HG03045 (cell line): ENCODE results near the gene NKX1-1.
"Not testable (repeated sequence)": the region's sequence is repeated elsewhere in the genome, so short reads cannot be mapped to it uniquely, and the experiment has no call there.

ENCODE experiments used
- ATAC-seq: cut with Tn5 transposase; IDR thresholded peaks from one replicate; pipeline ENCODE4 v1.9.1; 2021; ENCODE audit warnings: mild to moderate bottlenecking, moderate library complexity; ENCODE audit not compliant: unreplicated experiment

NKX1-1 gene

DNA sequence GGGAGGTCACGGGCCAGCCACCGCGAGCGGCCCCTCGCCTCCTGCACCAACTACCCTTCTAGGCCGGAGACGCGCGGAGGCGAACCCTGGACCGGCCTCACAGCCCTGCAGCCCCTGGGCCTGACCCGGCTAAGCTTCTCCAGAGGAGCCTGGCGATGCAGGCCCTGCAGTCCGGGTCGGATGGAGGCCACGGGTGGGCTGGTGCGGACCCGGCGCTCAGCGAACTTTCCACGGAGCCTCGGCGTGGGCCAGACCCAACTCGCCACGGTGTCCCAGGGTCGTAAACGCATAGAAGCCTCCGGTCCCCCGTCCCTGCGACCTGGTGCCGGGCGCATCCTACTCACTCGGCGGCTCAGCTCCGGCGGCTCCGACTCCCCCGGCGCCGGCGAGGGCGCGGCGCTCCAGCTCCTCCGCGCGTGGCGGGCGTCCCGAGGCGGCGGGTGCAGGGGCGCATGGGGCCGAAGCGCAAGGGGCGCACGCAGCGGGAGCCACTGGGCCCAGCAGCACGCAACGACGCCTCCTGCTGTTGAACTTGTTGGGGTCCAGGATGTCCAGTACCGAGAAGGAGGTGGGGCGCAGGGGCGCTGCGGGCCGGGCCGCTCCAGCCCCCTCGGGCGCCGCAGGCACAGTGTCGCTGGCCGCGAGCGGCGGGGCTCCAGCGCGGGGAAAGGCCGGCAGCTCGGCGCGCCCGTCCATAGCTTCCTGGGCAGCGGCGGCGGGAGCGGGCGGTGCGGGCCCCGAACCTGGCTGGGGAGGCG, 427 bp downstream of the NKX1-1 start:
- no peak for ATAC-seq

DNA sequence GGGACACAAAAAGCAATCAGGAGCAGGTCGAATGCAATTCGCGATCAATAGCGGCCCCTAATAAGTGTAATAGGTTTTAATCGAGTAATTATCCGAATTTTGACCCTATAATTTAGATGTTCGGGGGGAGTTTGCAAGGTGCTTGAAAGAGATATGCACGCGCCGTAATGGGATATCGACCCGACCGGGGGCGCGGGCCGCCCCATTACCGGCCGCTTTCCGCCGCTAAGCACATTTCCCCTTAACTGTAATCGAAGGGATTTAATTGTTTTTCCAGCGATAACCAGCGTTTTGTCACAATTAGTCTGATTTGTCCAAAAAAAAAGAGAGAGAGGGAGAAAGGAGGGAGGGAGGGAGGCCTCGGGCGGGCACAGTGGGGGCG, 997 bp downstream of the NKX1-1 start:
- ATAC-seq, result no peak

DNA sequence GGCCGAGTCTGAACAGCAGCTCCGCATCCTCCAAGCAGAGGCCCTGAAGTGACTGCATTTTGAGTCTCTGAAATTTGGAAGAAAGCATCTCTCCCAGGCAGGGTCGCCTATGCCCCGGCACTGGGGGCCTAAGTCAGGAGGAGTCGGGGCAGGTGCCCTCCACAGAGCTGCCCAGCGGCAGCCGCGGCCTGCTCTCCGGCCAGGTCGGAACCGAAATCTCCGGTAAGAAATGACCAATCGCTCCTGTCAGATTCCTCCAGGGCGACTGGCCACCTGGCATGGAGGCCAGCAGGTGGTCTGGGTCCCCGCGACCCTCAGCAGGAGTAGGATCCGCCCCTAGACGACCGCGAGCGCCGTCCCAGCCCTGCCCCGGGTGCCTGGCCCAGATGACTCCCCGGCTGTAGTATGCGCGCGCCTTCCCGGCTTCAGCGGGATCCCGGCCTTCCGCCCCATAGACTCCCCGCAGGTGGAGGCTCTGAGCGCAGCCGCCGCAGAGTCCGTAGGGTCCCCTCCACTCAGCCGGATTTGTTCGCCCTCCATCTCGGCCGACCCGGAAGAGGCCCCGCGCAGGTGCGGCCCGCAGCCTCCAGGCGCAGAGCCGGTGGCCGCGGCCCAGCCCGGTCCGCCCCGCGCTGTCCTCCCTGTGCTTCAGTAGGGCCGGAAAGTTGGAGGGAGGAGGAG, 1.5 kb downstream of the NKX1-1 start:
- ATAC-seq, result no peak

DNA sequence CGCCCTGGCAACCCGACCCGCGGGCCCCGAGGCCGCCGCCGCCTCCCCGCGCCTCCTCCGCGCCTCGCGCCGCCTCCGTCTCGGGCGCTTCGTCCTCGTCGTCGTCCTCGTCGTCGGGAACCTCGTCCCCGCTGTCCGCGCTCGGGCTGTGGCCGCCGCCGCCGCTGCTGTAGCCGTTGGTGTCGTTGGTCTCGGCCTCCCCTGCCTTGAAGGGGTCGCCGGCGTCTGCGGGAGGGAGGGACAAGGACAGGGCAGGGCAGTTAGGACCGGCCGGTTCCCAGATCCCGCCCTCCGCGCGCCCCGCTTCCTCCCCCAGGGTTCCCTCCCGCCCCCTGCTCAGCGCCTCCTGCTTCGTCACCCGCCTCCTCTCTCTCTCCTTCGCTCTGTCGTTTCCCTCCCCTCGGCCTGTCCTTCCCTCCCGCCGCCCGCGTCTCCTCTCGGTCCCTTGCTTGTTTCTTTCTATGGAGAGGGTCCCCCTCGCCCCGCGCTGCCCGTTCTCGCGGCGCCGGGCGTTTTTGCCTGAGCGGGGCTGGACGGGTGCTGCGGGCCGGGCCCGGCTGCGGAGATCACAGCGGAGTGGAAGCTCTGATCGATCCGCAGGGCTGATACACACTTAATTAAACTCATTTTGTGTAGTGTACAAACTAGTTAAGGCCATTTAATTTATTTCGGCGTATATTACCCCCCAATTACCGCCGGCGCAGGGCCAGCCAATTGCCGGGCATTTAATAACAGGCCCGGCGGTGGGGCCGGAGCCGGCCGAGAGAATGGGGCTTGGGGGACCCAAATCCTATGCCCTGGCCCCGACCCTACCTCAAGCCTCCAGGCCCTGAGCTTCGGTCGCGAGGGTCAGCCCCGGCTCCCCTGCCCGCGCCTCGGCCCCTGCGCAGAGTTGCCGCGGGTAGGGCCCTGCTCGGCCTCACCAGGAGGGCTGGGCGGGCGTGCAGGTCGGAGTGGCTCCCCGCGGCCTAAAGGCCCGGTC, 2.4 kb downstream of the NKX1-1 start:
- no peak for ATAC-seq

DNA sequence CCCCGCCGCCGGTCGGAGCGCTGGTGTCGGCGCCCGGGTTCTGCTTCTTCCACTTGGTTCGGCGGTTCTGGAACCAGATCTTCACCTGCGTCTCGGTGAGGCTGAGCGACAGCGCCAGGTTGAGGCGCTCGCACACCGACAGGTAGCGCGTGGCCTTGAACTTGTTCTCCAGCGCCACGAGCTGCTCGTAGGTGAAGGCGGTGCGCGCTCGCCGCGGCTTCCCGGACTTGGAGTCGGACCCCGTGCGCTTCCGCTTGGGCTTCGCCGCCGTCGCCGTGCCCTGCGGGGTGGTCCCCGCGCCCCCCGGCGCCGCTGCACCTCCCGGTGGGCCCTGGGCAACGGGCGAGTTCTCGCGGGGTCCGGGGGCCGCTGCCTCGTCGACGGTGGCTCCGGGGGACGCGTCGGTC, 3.1 kb downstream of the NKX1-1 start:
- no peak for ATAC-seq

DNA sequence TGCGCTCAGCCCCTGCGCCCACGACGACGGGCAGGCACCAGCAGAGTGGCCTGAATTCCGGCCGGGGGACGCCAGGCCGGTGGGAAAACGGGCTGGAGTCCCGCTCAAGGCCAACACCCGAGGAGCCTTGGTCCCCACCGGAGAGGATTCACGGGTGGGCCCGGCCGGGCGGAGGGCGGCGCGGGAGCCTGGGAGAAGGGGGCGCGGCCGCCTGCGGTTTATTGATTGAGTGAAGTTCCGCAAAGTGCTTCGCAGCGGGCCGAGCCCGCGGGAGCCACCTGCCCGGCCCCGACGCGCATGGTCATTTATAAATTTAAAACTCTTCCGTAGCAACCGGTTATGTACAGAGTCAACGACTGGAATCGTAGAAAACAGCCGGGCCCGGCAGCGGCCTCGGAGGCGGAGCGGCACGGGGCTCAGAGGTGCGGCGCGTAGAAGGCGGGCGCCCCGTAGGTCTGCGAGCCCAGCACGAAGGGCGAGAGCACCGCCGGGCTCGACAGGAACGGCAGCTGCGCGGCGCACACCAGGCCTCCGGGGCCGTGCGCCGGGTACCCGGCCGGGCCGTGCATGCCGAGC, 3.6 kb downstream of the NKX1-1 start:
- no peak for ATAC-seq

DNA sequence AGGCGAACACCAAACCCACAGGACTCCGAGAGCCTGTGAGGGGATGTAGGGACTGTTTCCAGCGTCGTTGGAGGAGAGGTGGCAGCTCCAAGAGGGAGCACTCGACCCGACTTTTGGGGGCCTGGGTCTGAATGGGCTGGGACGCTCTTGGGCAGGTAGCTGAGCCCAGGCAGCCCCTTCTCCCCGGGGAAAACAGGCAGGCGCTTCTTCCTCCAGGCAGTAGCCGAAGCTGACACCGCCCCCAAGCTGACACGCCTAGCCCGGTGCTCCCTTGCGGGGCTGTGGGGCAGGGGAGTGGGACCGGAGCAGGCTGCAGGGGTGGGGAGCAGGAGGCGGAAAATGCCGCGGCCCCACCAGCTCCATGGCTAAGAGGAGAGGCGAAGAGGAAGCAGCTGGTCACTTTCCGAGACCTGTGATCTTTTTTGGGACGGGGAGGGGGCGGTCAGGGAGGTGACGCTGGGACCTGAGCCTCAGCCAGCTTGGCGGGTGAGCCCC, 4.2 kb downstream of the NKX1-1 start:
- ATAC-seq, result no peak

DNA sequence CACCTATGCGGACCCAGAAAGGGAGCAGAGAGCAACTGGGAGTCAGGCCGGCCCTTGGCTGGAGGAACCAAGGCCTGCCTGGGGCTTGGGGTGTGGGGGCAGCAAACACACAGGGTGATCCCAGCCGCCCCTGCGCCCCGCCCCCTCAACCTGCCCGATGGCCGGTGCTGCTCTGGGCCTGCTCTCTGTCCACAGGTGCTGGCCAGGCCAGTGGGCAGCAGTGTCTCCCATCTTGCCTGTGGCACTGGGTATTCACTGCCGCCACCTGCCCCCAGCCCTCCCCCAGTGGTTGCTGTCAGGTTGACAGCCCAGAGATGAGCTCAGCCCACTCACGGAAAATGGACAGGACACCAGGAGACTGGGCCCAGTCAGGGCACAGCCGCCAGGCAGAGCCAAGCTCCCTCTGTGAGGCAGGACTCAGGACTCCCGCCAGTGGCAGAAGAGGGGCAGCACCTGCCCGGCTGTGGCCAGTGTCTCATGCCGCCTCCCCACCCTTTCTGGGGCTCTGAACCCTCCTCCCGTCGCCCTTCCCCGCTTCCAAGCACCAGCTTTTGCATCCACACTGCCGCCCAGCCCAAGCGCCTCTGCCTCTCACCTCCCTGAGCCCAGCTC, 4.7 kb downstream of the NKX1-1 start:
- no peak for ATAC-seq

DNA sequence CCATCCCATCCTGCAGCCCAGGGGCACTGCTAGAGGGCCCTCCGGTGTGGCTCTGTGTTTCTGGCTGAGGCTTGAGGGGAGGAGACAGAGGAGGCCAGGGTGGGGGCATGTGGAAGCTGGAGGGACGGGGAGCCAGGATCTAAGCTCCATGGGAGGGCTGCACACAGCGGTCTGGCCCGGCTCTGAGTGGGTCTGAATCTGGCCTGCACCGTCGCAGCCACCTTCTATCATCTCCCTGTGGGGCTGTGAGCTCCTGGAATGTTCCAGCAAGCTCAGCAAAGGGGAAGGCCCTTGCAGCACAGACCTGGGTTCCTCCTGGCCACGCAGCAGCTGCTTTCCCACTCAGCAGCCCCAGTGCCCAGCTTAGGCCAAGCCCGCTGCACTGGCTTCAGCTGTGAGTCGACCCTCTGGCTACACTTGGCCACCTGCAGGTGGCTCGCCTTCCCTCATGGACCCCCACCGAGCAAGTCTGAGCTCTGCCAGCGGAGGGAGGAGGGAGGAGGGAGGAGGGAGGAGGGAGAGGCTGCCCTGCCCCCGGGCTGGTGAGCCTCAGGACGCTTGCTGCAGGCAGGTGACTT, 5.3 kb downstream of the NKX1-1 start:
- ATAC-seq, result no peak

DNA sequence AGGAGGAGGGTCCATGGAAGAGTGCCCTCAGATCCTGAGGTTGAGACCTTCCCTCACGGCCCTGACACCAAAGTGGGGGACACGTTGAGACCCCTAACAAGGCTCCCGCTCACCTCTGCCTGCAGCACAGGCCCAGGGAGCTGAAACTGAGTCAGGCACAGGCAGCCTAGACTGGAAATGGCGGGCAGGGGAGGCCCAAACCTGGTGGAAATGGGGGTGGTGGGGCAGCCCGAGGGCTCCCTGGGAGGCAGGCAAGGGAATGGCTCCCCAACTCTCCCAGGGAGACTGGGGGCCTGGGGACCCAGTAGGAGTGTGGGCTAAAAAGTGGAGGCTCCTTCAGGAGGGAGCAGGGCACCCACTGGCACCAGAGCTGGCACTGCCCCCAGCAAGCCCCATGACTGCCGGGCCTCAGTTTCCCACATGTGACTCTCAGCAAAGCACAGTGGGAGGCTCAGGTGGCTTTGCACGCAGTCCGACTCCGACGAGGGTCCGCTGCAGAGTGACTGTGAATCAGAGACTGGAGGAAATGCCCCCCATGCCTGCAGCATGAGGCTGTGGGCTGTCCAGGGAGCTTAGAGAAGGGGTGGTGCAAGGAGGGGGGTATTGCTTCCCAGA, 5.9 kb downstream of the NKX1-1 start:
- ATAC-seq, result no peak

DNA sequence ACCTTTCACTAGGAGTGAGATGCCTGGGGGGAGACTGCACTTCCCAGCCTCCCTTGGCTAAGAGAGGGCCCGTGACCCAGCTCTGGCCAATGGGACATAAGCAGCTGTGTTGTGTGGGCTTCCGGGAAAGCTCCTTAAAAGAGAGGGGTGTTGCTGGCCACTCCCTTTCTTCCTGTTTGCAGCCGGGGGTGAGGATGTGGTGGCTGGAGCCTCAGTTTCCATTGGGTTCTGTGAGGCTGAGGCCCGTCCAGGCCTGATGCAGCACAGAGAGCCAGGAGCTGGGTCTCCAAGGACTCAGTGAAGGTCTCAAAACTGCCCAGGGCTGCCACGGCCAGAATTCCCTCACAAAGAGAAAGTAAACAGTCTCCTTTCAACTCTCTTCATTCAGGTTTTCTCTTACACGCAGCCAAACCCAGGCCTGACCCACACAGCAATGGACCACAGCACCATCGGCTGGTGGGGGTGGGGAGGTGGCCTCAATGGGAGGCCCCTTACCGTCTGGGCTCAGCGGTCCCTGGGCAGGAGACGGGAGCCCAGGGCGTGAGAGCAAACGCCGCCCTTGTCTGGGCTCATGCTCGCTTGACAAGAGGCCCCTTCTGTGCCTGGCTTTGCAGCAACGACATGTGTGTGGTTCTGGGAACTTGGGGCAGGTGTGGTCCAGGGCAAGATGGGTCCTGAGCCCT, 6.6 kb downstream of the NKX1-1 start:
- no peak for ATAC-seq

DNA sequence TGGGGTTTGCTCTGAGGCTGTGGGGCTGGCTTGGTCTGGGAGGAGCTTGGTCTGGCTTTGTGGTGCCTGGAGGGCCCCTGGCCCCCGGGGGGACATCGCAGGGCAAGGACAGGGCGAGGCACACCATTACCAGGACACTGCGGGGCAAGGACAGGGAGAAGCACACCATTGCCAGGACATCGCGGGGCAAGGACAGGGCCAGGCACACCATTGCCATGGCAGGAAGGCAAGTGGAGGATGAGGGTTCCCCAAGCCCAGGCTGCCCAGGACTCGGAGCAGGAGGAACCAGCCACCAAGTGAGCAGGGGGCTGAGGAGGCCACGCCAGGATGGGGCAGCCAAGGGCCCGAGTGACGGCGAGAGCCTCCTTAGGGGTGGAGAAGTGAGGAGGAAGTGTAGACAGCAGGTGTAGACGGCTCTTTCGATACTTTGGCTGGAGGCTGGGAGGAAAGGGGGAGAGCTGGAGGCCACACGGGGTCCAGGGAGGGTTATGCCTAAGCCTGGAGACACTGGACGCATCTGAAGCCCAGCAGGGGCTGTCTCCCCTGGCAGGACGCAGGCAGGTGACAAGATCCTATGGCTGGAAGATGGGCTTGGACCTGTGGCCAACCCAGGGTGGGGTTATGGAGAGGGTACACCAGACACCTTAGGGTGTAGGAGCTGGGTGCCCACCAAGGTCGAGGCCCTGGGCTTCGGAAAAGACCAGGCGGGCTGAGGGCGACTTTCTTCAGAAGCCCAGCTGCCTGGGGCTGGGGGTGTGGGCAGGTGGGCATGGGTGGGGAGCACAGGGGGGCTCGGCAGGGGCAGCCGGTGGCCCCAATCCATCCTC, 7.3 kb downstream of the NKX1-1 start:
- ATAC-seq, result no peak

DNA sequence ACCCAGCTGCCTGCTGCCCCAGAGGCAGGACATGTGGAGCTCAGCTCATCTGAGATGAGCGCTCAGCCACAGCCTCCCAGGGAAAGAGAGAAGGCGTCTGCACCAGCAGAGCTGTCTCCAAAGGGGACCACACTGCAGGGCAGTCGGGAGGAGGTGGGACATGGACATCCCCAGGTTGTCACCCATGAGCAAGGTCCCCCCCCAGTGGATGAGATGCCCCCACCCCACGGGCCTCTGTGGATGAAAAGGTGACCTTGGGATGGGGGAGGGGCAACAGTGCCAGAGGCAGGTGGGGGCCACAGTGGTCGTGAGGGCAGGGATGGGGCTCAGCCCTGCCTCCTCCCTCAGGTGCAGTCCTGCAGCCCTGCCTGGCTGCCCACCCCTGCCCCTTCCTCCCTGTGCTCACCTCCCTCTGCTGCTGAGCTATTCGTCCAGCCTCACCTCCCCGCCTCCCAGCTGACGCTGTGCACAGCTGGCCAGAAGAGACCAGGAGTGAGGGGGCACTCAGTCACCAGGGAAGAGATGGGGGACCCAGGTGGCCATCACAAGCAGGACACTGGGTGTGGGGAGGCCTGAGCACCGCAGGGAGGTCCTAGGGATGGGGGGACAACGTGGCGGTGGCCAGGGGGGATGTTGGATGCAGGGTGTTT, 9.3 kb downstream of the NKX1-1 start:
- ATAC-seq, result no peak

DNA sequence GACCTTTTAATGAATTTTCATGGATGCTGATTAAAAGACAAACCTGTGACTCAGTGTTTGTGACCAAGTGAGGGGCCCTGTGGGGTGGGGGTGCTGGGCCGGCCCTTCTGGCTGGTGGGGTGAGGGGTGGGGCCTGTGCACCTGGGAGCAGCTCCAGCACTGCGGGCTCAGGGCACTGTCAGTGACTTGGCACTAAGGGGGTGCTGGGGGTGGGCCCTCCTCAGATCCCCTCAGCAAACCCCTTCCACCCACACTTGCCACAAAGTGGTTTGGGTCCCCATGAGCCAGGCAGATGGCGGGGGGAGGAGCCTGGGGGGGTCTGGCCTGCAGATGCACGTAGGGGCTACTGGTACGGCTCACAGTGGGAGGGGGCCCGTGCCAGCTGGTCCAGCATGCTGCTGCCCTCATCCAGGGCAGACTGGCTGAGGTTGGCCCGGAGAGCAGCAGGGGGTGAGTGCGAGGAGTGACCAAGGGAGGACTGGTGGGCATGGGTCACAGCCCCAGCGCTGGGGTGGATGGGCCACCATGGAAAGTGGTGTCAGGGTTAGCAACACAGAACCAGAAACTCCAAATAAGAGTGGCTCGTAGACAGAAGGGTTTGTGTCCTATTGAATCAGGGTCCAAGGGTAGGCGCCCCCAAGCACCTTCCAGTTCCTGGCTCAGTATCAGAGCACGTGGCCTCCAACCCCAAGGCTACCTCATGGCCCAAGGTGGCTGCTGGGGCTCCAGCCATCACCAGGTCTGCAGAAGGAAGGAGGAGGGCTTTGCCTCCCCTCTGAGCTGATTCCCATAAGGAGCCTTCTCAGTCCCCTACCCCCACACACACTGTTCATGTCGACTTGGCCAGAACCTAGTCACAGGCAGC, 10.1 kb downstream of the NKX1-1 start:
- no peak for ATAC-seq

DNA sequence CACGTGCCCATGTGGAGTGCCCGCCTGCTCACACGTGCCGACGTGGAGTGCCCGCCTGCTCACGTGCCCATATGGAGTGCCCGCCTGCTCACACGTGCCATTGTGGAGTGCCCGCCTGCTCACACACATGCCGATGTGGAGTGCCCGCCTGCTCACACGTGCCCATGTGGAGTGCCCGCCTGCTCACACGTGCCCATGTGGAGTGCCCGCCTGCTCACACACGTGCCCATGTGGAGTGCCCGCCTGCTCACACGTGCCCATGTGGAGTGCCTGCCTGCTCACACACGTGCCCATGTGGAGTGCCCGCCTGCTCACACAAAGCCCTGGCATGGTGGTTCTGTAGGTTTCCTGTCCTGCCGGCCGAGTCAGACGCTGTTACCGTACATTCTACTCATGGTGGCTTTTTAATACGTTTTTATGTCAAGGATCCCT, 10.8 kb downstream of the NKX1-1 start:
- not testable (repeated sequence) for ATAC-seq

DNA sequence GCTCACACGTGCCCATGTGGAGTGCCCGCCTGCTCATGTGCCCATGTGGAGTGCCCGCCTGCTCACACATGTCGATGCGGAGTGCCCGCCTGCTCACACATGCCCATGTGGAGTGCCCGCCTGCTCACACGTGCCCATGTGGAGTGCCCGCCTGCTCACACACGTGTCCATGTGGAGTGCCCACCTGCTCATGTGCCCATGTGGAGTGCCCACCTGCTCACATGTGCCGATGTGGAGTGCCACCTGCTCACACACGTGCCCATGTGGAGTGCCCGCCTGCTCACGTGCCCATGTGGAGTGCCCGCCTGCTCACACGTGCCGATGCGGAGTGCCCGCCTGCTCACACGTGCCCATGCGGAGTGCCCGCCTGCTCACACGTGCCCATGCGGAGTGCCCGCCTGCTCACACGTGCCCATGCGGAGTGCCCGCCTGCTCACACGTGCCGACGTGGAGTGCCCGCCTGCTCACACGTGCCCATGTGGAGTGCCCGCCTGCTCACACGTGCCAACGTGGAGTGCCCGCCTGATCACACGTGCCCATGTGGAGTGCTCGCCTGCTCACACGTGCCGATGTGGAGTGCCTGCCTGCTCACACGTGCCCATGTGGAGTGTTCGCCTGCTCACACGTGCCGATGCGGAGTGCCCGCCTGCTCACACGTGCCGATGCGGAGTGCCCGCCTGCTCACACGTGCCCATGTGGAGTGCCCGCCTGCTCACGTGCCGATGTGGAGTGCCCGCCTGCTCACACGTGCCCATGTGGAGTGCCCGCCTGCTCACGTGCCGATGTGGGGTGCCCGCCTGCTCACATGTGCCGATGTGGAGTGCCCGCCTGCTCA, 11.5 kb downstream of the NKX1-1 start:
- ATAC-seq, result not testable (repeated sequence)
